ENCODE data around the gene SERTAD3.

SERTAD3 gene

GRCh38 chr19:40407714-40408597 is 36.2 kb downstream of the SERTAD3 start:
- no peak for DNase-seq

DNA sequence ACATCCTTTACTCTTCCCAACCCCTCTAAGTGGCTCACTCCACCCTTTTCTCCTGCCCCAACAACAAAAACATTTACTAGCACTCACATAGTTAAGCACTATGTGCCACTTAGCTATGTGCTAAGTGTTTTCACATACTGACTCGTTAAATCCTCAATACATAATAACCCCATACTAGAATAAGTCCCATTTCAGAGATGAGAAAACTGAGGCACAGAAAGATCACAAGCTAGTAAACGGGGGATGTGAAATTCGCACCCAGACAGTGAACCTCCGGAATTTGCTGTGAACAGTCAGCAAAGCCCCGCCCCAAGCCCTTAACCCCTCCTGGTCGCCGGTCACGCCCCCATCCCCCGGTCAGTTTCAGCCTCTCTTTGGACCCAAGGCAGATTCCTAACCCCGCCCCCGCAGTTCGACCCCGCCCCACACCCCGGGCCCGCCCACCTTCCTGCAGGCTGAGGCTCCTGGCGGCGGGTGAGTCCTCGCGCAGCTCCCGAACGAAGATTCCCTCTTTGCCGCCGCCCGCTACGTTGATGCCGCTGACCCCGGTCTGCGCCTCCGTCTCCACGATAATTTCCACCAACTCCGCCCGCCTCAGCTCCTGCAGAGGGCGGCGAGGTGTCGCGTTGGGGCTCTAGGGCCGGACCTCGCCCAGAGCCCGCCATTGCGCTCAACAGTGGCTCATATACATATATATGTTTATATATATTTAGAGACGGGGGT is 40.7 kb downstream of the SERTAD3 start:
- DNase-seq: no peak

DNA sequence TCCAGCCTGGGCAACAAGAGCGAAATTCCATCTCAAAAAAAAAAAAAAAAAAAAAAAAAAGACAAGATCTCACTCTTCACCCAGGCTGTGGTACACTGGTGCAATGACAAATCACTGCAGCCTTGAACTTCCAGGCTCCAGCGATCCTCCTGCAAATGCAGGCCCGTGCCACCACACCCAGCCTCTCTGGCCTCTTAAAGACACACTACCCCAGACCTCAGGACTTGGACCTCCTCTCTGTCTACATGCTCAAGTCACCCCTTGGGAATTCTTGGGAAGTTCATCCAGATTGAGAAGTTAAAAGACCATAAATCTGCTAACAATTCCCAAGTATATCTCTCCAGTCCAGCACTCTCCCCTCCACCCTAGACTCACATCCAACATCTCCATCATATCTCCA is 43.6 kb downstream of the SERTAD3 start:
- no peak for DNase-seq

DNA sequence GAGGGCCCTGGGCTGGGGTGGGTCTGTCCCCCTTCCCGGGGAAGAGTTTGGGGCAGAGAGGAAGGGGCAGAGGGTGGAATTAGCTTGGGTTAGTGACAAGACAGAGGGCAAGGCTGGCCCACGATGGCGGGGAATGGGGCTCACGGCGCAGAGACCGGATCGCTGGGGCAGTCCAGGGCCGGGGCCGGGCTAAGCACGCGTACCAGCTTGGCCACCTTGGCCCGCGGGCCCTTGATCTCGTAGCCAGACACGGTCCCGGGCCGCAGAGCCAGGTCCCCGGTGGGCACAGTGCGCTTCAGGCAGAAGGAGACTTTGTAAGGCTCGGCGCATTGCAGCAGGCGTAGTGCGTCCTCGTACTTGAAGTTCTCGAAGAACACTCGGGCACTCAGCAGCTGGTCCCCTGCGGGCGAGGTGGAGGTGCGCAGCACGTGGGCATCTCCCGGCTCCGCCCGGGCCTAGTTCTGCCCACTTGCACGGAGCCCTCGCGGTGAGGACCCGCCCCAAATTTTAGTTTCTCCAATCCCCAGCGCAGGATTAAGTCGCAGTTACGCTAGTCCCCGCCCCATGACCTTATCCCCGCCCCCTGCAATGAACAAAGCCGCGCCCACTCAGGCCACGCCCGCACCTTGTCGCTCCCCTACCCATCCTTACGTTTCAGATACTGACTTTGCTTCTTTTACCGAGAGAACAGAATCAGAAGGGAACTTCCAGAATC is 45.6 kb downstream of the SERTAD3 start:
- DNase-seq: no peak

DNA sequence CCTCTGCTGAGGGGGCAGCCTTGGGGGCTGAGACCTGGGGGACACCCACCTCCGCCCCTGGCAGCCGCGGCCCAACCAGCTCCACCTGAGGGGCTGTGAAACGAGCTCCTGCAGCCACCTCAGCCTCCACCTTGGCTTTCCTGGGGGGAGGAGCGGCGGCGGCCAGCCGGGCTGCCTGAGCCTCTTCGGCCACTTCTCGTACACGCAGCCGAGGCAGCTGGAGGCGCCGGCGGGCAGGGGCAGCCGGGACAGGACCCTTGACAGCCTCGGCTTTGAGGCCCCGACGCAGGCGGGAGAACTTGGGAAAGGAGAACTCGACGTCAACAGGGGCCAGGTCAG is 46.6 kb downstream of the SERTAD3 start:
- no peak for DNase-seq

GRCh38 chr19:40396886-40397567 is 47.1 kb downstream of the SERTAD3 start:
- DNase-seq: no peak

DNA sequence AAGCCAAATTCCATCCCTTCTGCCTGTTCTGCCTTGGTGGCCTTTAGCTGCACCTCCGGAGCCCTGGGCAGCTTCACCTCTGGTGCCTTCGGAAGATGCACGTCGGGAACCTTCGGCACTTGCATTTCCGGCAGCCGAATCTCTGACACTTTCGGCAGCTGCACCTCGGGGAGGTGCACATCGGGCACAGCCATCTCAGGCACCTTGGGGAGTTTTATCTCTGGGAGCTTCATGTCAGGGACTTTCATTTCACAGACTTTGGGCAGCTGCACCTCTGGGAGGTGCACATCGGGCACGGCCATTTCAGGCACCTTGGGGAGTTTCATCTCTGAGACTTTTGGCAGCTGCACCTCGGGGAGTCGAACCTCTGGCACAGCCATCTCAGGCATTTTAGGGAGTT is 48.2 kb downstream of the SERTAD3 start:
- DNase-seq: no peak

DNA sequence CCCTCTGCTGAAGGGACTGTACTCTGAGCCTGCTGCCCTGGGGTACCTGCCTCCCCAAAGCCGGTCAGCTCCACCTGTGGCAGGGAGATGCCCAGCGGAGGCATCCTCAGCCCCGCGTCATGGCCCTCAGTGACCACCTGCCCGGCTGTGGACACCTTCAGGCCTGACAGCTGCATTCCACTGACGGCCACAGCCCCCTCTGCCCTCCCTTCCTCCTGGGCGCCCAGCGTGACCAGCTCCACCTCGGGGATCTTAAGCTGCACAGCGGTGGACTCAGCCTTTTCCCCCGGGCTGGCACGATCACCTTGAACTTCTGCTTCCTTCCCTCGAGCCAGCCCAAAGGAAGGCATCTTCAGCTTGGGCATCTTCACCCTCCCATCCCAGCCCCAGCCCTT is 49.3 kb downstream of the SERTAD3 start:
- no peak for DNase-seq

DNA sequence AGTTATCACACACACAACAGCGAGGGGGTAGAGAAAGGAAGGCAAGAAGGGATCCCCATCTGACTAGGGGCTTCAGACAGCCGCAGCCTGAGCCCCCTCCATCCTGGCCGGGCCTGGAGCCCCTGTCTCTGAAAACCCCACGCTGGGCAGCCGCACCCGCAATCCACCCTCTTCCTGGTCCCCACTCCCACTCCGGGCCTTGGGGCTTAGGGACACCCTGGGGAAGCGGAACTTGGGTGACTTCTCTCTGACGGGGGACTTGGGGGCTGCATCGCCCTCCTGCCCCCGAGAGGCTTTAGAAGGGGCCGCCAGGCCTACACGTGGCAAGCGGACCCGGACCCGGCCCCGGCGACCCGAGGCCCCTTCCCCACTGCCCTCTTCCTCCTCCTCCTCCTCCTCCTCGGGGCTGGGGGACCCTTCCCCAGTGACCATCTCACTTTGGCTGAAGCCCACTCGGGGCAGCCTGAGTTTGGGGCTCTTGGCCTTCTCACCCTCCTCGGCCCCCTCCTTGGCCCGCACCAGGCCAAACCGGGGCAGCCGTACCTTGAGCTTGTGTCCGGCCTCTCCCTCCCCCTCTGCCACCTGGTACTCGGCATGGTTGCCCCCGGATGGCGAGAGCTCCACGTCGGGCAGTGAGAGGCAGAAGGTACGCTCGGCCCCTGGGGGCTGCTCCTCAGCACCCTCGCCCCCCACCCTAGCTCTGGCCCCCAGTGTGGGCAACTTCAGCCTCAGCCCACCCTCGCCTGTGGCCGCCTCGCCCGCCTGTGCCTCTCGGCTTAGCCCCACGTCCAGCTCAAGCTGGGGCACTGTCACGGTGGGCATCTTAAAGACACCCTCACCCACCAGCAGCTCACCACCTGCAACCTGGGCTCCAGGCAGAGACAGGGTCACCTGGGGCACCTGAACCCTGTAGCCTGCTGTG is 50.0 kb downstream of the SERTAD3 start:
- DNase-seq: no peak

- no peak for DNase-seq
Observed at GRCh38 chr19:40392894-40393517, 51.1 kb downstream of the SERTAD3 start.

DNA sequence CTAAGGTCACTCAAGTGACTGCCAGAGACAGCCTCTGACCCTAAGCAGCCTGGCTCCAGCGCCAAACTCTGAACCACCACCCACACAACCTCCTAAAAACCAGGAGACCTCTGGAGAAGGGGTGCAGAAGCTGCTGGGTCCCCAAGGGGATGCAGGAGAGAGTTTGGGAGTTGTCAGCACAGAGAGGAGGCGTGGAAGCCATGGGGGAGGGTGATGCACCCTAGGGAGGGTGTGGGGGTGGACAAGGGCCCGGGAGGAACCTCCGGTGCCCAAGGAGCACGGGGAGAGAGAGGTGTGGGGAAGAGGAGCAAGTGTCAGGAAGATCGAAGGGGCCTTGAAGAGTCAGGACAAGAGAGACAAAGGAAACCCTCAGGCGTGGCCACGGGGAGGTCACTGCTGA is 52.0 kb downstream of the SERTAD3 start:
- DNase-seq: no peak

Data from cortex of kidney (tissue), 1 donor.